Stimulated activated naive CD4-positive, alpha-beta T cell treated with Interleukin-2 at 50 U/mL for 16 hours (primary cell): ENCODE results near the gene KRTAP2-1.
"Not testable (repeated sequence)": the region's sequence is repeated elsewhere in the genome, so short reads cannot be mapped to it uniquely, and the experiment has no call there.

ENCODE experiments used
- DNase-seq: peaks from one replicate; lab custom pipeline; 2025; lab: John Stamatoyannopoulos, UW

The KRTAP2-1 gene

DNA sequence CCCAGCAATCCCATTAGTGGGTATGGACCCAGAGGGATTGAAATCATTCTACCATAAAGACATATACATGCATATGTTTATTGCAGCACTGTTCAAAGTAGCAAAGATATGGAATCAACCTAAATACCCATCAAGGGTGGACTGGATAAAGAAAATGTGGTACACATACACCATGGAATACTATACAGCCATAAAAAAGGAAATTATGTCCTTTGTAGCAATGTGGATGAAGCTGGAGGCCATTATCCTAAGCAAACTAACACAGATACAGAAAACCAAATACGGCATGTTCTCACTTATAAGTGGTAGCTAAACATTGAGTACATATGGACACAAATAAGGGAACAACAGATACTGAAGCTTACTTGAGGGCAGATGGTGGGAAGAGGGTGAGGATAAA lies 10.4 kb upstream of the KRTAP2-1 start:
- no peak for DNase-seq

DNA sequence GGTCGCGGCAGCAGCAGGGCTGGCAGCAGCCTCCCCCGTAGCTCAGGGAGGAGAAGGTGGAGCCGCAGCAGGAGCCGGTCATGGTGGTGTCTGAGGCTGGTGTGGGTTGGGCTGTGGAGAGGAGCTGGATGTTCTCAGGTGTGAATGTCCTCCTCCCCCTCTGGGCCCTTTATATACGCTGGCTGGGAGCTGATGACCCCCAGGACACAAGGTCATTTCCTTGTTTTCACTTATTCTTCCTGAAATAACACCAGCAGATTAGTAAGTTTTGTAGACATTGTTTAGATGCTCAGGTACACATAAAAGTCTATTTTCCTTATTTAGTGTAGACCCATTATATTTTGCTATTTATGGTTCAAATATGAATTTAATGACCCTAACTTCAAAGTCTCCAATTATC lies 8.0 kb upstream of the KRTAP2-1 start, which contains the start of gene KRTAP2-2:
Gene KRTAP2-2, minus strand, starts transcription at position 101 of the 400 bp plus-strand sequence. Its CDS starts 19 bp downstream, at position 82.
- not testable (repeated sequence) for DNase-seq

DNA sequence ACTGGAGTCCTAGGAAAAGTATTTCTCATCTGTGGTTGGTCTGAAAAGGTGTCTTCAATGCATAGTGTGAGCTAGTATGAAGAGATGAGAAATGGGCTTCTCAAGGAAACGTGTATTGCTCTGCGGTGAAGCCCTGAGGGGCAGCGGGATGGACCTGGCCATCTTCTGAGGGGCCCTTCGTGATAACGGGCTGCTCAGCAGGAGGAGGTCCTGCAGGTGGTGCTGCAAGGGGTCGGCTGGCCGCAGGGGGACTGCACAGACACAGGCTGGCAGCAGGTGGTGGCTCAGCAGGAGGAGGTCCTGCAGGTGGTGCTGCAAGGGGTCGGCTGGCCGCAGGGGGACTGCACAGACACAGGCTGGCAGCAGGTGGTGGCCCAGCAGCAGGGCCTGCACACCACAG lies 7.4 kb upstream of the KRTAP2-1 start:
- not testable (repeated sequence) for DNase-seq

DNA sequence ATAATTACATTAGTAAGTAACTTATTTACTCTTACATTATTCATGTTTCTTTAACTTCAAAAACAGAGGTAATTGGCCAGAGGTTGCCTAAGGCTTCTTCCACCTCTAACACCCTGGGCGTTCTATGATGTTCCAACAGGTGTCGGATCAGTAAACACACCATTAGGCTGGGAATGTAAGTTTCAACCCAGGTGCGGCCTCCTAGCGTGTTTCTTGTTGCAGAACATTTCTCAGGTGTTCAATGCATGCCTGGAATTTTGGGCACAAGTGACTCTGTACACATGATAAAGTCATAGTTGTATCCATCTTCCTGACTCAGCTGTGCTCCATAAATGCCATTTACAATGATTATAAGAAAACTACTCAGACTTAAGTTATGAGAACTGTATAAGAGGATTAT lies 6.9 kb upstream of the KRTAP2-1 start:
- no peak for DNase-seq

DNA sequence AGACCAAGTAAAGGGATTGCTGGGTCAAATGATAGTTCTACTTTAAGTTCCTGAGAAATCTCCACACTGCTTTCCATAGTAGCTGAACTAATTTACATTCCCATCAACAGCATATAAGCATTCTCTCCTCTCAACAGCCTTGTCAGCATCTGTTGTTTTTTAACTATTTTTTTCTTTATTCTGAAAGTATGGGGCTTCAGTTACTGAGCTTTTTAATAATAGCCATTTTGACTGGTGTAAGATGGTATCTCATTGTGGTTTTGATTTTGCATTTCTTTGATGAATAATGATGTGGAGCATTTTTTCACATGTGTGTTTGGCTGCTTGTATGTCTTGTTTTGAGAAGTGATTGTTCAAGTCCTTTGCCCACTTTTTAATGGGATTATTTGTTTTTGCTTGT lies 5.5 kb upstream of the KRTAP2-1 start:
- no peak for DNase-seq

- no peak for DNase-seq
Measured at GRCh38 chr17:41049110-41049509, 2.0 kb upstream of the KRTAP2-1 start.

DNA sequence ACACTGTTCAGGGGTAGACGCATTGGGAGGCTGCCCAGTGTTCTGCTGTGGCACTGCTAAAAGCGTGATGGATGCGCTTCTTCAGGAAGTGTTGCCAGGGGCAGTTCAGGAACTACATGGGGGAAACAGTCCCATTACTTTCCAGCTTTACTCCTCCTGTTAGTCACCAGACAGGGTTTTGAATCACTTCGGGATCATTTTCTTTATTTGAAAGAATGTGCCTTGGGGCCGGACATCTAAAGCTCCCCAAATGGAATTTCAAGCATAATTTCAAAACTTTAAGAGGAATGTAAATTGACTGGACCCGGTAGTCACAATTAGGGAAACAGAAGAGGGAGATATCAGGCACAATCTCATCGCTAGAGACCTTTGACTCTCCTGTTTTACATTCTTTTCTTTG lies 1.3 kb upstream of the KRTAP2-1 start:
- DNase-seq = no peak

DNA sequence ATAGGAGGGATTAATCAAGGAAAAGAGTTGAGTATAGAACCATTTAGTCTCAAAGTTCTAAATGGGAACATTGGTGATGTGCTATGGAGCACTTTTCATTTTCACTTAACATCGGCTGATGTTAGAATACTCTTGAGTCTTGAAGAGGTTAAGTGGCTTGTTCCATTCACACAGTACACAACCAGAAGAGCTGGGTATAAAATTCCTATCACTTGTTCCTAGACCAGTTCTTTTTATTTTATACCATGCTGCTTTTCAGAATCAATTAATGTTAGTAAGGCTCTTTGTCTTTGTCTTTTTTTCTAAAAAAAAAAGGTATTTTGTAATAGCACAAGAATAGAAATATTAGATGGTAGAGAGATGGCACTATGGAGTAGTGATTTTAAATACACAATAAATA lies 4.2 kb downstream of the KRTAP2-1 start:
- DNase-seq = no peak

- DNase-seq = not testable (repeated sequence)
Measured at GRCh38 chr17:41040783-41041571, 6.1 kb downstream of the KRTAP2-1 start, which contains the start of gene KRTAP1-1. TSS of gene KRTAP1-1 (minus strand) at chr17:41041450. CDS start at chr17:41041397, 53 bp downstream.

- DNase-seq = no peak
Measured at GRCh38 chr17:41037853-41038350, 9.2 kb downstream of the KRTAP2-1 start.

GRCh38 chr17:41034346-41034935 lies 12.7 kb downstream of the KRTAP2-1 start, which contains the start of gene KRTAP1-3:
TSS of gene KRTAP1-3 (minus strand) at chr17:41034874. CDS start at chr17:41034821, 53 bp downstream.
- not testable (repeated sequence) for DNase-seq

GRCh38 chr17:41029633-41030245 lies 17.4 kb downstream of the KRTAP2-1 start, which contains the start of gene KRTAP1-4:
TSS of gene KRTAP1-4 (minus strand) at chr17:41030195. CDS start at chr17:41030078, 117 bp downstream.
- no peak for DNase-seq

- no peak for DNase-seq
Measured at GRCh38 chr17:41026715-41027471, 20.2 kb downstream of the KRTAP2-1 start, which contains the start of gene KRTAP1-5. TSS of gene KRTAP1-5 (minus strand) at chr17:41027208. CDS start at chr17:41027155, 53 bp downstream.

GRCh38 chr17:41024697-41025096 lies 22.4 kb downstream of the KRTAP2-1 start:
- no peak for DNase-seq

- DNase-seq = no peak
Measured at GRCh38 chr17:41020336-41020735, 26.8 kb downstream of the KRTAP2-1 start.

DNA sequence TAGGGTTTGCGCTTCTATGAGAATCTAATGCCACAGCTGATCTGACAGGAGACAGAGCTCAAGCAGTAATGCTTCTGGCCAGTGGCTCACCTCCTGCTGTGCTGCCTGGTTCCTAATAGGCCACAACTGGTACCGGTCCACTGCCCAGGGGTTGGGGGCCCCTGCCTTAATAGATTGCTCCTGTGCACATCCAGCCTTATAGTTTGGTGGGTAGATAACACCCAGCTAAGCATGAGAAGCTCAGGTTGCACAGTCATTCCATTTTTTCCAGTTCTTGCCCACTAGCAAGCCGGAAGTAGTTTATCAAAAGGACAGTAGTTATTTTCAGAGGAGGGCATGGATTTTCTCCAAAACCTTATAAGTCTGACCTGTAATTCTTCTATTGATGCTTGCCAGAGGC lies 27.7 kb downstream of the KRTAP2-1 start:
- DNase-seq = no peak

GRCh38 chr17:41018541-41018940 lies 28.6 kb downstream of the KRTAP2-1 start:
- no peak for DNase-seq

DNA sequence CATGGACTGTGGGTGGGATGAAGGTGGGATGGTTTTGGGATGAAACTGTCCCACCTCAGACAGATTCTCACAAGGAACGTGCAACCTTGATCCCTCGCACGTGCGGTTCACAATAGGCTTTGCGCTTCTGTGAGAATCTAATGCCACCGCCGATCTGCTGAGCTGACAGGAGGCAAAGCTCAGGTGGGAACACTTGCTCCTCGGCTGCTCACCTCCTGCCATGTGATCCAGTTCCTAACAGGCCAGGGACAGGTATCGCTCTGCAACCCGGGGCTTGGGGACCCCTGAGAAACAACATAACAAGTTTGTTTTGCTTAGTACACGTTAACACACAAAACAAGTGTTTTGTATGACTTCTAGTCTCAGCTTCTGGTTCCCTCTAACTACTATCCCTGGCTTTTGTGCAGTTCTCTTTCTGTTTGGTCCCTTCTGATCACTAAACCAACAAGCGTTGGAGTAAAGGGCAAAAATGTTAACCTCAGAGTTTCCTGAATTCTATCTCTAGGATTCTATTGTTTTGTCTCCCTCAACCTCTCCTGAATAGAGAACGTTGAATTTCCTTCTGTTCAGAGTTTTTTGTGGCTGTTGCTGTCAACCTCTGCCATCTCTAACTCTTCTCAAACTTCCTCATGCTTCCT lies 30.4 kb downstream of the KRTAP2-1 start:
- DNase-seq = no peak

DNA sequence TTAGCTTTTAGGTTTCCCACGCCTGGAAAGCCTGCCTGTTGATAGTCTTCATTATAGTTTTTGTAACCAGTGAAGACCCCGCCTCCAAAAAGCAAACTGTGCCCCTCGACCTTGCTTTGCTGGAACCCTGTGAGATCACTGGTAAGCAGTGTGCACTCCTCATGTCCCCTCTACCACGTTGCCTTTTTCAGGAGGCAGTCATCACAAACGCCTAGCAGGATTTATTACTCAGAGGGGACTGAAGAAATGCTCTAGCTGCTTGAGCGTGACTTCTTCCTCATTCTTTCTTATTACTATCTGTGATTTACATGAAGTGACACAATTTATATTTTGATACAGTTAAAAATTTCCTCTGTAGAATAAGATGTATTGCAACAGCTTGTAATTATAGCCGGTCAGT lies 31.7 kb downstream of the KRTAP2-1 start:
- no peak for DNase-seq

DNA sequence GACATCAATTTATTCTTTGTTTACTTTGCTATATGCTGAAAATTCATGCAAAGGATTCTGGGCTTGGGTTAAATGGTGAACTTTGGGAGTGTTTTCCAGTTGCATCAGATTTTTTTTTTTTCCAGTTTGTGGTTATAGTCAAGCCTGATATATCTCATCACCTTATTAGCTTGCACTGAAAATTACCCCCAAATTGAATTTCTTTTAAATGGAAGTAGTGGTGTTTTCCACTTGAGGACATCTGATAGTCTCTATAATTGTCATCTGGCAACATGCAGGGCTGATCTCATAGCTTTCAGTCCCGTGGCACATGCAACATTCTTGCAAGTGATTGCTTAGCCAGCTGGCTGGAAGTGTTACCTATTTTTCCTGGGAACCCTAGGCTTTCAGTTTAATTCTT lies 33.5 kb downstream of the KRTAP2-1 start:
- no peak for DNase-seq

DNA sequence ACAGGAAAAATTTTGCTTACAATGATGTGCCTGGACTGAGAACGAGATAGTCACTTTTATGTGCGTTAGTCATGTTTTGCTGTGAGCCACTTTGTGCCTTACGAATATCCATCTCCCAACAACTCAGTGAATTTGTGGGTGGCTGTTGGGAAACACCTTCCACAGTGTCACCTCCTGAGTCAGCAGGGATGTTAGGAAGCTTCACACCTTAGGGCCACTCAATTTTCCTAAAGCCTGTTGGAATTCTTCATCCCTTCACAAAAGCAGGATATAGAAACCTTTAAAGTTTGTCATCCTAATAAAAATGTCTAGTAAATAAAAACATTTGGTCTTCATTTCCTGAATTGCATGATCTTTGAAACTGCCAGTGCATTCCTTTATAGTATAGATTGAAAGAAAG lies 33.9 kb downstream of the KRTAP2-1 start:
- DNase-seq = no peak
